ENCODE results near the gene AFDN.

The AFDN gene

DNA sequence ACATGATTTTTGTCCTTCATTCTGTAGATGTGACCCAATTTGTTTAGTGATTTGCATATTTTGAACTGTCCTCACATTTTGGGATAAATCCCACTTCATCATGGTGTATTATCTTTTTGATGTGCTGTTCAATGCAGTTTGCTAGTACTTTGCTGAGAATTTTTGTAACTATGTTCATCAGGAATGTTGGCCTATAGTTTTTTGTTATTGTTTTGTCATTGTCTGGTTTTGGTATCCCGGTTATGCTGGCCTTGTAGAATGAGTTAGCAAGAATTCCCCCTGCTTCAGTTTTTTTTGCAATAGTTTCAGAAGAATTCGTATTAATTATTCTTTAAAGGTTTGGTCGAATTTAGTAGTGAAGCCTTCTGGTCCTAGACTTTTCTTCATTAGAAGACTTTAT, 182.6 kb downstream of the AFDN start:
- no peak for DNase-seq

DNA sequence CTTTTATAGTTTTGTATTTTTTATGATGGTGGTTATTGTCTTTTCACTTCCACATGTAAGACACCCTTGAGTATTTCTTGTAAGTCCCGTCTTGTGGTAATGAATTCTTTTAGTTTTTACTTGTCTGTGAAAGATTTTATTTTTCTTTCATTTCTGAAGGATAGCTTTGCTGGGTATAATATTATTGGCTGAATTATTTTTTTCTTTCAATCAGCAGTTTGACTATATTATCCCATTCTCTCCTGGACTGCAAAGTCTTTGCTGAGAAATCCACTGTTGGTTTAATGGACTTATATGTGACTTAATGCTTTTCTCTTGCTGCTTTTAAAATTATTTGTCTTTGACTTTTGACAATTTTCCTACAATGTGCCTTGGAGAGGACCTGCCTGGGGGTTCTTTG, 184.6 kb downstream of the AFDN start:
- DNase-seq: no peak

DNA sequence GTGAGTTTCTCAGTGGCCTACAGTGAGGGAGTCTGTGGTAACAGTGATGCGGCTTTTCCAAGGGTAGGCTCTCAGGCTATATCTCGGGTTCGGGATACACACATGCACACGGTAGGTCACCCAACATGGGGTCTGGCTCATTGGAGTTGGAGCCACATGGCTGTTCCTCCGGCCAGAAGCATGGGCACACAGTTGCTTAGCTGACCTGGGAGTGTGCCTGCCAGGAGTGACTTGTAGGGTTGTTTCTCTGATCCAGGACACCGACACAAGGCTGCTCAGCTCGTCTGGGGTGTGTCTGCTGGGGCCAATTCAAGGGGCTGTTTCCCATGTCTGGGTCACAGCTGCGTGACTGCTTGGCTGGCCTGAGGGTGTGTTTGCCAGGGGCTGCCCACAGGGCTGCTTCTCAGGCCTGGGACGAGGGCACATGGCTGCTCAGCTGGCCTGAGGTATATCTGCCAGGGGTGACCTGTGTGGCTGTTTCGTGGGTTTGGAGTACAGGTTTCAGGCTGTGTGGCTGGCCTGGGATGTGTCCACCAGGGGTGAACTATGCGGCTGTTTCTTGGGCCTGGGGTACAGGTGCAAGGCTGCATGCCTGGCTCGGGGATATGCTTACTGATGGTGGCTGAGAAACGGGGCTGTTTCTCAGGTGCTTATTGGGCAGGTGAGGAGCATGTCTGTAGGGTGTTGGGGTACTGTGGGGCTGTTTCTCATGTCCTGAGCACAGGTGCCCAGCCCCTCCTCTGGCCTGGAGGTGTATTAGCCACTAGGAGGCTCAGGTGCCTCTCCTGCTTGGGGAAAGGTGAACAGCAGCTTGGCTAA, 185.9 kb downstream of the AFDN start:
- no peak for DNase-seq

DNA sequence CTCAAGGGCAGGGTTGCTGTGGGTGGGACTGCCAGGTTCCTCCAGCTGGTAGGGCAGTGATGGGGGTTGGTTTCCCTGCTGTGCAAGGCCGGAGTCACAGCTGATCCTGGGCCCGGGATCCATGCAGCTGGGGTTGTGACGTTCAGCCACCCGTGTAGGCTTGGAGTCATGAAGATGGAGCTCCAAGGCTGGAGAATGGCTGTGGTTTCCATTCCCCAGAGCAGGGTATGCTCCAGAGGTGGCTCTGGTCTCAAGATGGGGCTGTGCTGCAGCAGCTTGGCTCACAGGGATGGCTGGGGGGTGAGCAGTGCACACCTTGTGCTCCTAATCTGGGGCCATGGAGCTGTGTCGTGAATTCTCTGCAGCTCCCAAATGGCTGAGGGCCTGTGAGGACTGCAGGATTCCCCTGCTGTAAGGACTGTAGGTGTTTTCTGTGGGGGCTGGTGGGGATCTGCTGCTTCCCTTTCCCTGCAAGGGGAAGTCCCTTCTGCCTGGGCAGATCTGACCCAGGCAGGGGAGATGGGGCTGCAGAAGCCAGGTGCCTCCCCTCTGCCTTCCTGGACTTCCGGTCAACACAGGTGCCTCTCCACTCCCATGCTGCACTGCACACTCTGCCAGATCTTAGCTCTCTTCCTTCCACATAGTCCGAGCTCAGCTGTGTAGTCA, 186.7 kb downstream of the AFDN start:
- DNase-seq: no peak

DNA sequence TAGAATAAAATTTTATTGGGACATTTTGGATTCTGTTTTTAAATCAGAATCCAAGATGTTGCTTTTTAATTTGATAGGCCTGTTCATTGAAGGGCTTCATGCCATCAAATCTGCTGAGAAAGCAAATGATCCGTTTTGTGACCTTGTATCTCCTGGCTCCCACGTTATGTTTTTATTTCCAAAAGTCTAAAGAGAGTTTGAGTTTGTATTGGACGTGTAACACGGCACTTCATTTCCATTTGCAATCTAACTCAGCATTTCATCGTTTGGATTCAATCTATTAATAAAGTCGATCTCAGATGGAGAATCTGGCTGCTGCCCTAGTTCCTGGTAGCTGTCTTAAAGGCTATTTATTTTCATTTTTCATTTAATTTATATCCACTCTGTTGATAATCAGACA, 187.7 kb downstream of the AFDN start:
- DNase-seq: no peak

DNA sequence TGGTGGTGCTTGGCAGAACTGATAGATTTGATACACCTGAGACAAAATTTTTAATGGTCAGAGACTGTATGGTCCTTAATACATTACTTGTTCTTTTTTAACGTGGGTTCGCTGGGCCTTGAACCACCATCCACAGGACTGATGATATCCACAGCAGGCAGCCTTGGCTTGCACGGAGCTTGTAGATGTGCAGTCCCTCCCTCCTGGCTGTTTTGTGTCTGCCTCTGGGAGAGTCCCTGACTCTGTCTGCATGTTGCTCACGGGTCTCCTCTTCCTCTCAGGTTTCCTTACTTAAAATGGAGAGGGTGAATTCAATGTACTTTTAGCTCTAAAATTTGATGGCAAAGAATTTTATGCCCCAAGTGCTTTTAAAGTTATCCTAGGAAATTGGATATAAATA, 188.3 kb downstream of the AFDN start:
- DNase-seq: no peak

DNA sequence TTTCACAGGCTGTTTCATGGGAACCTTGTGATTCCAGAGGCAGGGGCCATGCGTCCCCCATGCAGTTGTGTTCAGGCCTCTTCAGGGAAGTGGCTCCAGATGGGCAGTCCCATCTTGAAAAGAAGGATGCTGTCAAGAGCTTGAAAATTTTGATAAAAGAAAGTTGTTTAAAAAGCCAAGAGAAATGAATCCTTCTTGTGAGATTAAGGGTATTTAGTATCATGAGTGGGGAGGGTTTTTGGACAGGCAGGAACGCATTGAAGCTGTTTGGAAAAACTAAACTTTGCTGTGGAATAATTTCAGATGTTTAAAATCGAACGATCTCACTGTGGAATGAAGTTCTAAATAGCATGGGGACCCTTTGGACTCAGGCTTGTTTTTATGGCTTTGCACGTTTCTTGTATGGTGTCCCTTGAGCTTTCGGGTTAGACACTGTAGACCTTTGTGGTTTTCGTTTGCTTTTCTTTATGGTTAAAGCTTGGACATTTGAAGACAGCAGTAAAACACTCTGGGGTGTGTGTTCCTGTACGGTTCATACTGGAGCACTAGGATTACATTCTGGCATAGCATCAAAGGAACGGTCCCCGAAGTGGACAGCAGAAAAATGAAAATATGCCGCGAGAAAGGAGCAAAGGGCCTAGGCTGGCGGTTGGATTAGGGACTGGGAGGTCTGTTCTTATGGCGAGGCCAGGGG, 188.9 kb downstream of the AFDN start:
- no peak for DNase-seq

DNA sequence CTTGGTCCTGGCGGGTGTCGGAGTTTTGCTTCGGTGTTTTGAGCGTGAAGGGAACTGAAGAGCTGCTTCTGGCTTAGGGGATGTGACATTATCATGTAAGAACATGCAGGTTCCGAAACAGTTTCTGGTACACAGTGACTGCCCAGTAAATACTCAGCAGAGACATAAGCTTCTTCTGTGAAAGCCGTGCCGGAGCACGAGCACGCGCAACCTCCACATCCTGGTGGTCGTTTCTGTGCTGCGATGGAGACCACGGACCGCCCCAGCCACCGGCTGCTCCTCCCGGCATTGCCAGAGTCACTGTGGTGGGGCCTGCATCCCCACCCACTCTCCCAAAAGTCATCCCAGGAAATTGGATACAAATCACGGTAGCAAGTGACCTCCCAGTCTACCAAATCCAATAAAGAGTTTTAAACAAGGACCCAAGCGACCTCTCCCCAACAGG, 189.5 kb downstream of the AFDN start:
- DNase-seq: no peak

DNA sequence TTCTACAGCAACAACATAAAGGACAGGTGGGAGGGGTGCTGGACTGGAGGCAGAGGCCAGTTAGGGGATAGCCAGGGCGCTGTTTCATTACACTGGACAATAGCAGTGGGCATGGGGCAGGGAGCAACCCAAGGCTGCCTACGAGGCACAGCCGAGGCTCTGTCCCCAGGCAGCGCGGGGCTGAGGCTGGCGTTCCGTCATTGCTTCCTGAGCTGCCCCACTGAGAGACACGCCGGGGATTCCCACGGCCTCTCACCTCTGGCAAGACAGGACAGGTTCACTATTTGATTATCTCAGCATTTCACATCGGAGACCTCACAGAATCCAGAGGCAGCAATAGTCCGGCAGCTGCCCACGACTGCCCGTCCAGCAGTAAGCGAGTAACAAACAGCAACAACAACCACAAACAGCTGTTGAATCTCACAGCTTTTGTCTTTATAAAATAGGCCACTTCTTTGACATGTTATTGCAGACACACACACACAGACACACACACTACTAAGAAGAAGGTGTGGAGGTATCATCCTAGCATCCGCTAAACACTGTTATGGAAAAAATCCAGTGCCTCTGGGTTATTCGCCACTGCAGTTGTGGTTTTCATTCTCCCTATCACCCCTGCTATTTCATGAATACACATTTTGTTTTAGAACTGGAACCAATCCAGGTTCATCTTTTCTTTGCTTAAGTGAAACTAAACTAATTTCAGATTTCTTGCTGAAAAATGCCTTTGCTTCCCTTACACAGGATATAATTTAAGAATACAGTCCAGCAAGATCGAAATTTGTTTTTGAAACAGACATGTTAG, 190.2 kb downstream of the AFDN start:
- no peak for DNase-seq

DNA sequence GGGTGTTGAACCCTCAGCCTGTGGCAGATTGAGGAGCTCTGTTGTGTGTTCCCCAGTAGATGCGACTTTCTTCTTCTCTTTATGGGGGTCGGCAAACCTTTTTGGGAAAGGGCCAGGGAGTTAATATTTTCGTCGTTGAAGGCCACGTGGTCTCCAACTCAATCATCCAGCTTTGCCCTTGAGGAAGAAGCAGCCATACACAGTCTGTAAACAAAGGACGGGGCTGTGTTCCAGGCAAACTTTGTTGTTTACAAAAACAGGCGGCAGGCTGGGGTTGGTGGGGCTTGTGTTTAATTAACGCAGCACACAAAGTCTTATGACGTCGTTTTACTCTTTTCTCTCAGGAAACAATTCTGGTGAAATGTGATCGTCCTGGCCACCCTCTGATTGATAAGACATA, 190.9 kb downstream of the AFDN start:
- no peak for DNase-seq

DNA sequence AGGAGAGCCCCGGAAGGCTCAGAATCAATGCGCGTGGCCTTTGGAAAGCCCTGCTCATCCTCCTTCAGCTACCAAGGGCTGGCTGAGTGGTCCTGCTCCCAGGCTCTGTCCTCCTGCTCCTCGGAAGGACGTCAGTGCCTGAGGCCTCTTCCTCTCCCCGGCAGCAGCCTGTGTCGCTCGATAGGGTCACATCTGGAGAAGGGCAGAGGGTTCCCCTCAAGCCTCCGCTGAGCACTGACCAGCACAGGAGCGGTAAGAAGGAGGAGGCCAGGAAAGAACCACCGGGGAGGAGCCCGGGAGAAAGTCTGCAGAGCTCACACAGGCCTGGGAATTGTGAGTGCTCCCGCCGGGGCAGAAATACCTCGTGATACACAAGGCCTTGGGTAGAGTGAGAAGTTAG, 192.0 kb downstream of the AFDN start:
- no peak for DNase-seq

DNA sequence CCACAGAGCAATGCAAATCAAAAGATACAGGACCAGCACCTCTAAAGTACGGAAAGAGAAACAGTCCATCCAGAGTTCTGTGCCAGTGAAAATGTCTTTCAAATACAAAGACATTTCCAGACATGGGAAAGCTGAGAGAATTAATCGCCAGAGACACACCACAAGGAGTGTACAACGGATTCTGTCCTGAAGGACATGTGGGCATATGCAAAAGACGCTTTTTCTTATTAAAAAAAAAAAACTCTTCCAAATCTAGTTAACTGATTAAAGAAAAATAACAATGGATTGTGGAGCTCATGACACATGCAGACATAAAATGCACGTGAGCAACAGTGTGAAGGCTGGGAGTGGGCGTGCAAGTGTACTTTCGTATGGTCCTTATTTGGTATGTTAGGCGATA, 193.5 kb downstream of the AFDN start:
- DNase-seq: no peak

DNA sequence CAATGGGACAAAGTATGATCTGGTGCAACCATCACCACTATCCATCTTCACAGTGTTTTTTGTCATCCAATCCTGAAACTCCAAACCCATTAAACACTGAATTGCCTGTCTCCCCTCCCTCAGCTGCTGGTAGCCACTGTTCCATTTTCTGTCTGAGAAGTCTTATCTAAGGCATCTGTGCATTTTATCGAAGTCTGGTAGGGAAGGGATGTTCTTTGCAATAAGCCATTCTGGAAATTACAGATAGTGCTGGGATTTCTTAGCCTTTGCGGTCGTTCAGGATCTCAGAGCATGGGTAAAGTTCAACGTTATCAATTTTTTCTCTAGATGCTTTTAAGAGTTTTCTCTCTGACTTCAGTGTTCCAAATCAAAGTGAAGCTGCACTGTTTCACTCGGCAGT, 194.9 kb downstream of the AFDN start:
- no peak for DNase-seq
